ENCODE measurements around the gene GREM1. TPM values are rescaled to one million over a fixed set of nuclear protein-coding genes. Genes with fewer than 3 reads are reported as not detected.

GREM1 gene
- total and polyA plus RNA-seq, 12 donors, result 0.03 to 0.37 (median 0.19) TPM; not detected in 3

DNA sequence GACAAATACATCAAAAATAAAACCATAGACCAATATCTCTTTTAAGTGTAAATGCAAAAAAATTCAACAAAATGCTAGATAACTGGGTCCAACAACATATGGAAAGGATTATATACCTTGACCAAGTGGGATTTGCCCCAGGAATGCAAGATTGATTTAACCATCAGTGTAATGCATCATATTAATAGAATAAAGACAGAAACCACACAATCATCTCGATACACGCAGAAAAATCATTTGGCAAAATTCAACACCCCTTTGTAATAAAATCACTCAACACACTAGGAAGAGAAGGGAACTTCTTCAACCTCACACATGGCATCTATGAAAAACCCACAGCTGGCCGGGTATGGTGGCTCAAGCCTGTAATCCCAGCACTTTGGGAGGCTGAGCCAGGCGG is 19.5 kb downstream of the GREM1 start:
- TF ChIP-seq, protein P1, sequence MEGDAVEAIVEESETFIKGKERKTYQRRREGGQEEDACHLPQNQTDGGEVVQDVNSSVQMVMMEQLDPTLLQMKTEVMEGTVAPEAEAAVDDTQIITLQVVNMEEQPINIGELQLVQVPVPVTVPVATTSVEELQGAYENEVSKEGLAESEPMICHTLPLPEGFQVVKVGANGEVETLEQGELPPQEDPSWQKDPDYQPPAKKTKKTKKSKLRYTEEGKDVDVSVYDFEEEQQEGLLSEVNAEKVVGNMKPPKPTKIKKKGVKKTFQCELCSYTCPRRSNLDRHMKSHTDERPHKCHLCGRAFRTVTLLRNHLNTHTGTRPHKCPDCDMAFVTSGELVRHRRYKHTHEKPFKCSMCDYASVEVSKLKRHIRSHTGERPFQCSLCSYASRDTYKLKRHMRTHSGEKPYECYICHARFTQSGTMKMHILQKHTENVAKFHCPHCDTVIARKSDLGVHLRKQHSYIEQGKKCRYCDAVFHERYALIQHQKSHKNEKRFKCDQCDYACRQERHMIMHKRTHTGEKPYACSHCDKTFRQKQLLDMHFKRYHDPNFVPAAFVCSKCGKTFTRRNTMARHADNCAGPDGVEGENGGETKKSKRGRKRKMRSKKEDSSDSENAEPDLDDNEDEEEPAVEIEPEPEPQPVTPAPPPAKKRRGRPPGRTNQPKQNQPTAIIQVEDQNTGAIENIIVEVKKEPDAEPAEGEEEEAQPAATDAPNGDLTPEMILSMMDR (IDR thresholded peaks at IDR 0.05), result no peak
- Histone ChIP-seq H3K27me3 (peaks cover 0 to 18% (median 0%) of the 10 kb centered on the region in 7 donors), H3K27ac (no peak overlapping the region), H3K9me3 (peaks cover 0 to 27% (median 0%) of the 10 kb centered on the region in 11 donors), H3K4me1 (no peaks in the 10 kb centered on the region), H3K36me3 (no peaks in the 10 kb centered on the region), H3K4me3 (no peak overlapping the region)
- ATAC-seq, result no peak
- DNase-seq, result no peak
- intact Hi-C loops (cut with DNase I), result no loop called here
- WGBS, 2 donors, result 88 to 91% methylated on average over 4 of the region's 4 CpGs

DNA sequence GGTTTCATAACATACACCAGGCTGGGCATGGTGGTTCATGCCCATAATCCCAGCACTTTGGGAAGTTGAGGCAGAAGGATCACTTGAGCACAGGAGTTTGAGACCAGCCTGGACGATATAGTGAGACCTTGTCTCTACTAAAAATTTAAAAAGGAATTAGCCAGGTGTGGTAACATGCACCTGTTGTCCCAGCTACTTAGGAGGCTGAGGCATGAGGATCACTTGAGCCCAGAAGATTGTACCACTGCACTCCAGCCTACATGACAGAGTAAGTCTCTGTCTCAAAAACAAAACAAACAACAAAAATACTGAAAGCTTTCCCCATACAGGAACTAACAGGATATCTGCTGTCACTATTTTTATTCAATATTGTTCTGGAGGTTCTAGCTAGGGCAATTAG is 20.9 kb downstream of the GREM1 start:
- no peak for ATAC-seq
- WGBS, 2 donors, result 69 to 73% methylated on average over 1 of the region's 1 CpG
- H3K27me3 ChIP-seq, result peaks cover 0 to 12% (median 0%) of the 10 kb centered on the region in 7 donors

DNA sequence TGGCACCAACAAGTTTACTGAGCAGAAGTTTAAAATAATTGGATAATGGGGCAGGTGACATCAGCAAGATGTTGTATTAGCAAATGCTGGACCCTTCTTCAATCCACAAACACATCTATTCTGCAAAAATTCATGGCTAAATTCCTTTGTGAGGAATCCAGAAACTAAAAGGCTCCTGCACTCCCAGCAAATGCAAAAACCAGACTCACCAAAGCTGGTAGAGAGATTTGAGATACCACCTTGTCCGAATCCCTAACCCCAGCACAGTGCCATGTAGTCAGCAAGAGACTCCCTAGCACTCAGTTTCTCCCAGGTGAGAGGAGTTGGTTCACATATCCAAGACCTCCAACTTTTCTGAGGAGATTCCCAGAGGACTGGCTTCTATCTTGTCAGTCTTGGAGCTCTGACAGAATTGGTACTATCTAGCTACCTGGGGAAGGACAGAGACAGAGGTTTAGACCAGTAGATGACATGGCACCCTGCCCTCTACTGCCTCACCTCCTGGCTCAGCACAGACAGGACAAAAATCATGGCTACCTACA is 21.8 kb downstream of the GREM1 start:
- peaks cover 0 to 12% (median 0%) of the 10 kb centered on the region in 7 donors for H3K27me3 ChIP-seq
- no peaks in the 10 kb centered on the region for H3K4me1 ChIP-seq
- WGBS, 2 donors, result 66 to 77% methylated on average over 1 of the region's 1 CpG
- DNase-seq, result no peak
- H3K4me3 ChIP-seq, result no peak overlapping the region
- no peaks in the 10 kb centered on the region for H3K36me3 ChIP-seq
- intact Hi-C loops (cut with DNase I), result loop anchor here in 1 of 10 donors (10.0 kb wide), 1 partner anchor 55 kb away; no protein-coding TSS in a partner anchor
- H3K27ac ChIP-seq, result no peak overlapping the region
- ATAC-seq, result no peak
- TF ChIP-seq, protein P1 (IDR thresholded peaks at IDR 0.05), result no peak
- H3K9me3 ChIP-seq, result peaks cover 0 to 31% (median 0%) of the 10 kb centered on the region in 11 donors

More for the DNA sequence above, 20.9 kb downstream of the GREM1 start:
- DNase-seq, result no peak
- Histone ChIP-seq H3K4me3 (no peak overlapping the region), H3K9me3 (peaks cover 0 to 31% (median 0%) of the 10 kb centered on the region in 11 donors), H3K4me1 (no peaks in the 10 kb centered on the region), H3K36me3 (no peaks in the 10 kb centered on the region), H3K27ac (no peak overlapping the region)
- TF ChIP-seq, protein P1 (IDR thresholded peaks at IDR 0.05), result no peak
- intact Hi-C loops (cut with DNase I), result no loop called here

DNA sequence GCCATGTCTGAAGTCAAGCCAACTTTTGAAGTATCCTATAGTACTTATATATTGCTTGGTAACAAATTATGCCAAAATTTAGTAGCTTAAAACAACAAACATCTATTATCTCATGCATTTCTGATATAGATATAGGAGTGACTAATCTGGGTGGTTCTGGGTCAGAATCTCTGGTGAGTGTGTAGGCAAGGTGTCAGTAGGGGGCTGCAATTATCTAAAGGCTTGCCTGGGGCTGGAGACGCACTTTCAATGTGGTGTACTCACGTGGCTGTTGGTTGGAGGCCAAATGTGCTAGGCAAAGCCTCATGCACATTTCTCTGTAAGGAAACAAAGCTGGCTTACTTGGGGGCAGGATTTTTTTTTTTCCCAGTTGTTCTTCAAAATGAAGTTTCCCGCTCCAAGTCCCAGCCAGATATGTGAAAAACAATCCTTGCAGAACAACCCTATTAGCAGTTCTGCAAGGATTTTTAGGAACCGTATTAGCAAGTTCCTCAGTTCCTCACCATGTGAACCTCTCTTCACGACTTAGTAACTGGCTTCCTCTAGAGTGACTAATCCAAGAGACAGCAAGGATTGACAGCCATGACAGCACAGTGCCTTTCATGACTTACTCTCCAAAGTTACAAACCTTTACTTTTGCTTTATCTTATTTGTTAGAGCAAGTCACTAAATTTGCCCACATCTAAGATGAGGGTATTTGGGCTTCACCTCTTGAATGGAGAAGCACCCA is 25.8 kb downstream of the GREM1 start:
- no peak overlapping the region for H3K4me3 ChIP-seq
- ATAC-seq (no peak), DNase-seq (no peak)
- no peaks in the 10 kb centered on the region for H3K36me3 ChIP-seq
- intact Hi-C loops (cut with DNase I), result loop anchor here in 1 of 10 donors (10.0 kb wide), 1 partner anchor 59 kb away; no protein-coding TSS in a partner anchor
- TF ChIP-seq, protein P1 (IDR thresholded peaks at IDR 0.05), result no peak
- no peaks in the 10 kb centered on the region for H3K4me1 ChIP-seq
- peaks cover 0 to 31% (median 0%) of the 10 kb centered on the region in 11 donors for H3K9me3 ChIP-seq
- WGBS, 2 donors, result 40 to 42% methylated on average over 5 of the region's 5 CpGs
- no peak overlapping the region for H3K27ac ChIP-seq
- peaks cover 0 to 4% (median 0%) of the 10 kb centered on the region in 7 donors for H3K27me3 ChIP-seq
